ENCODE data around the gene TENM4.
A peak's percentile ranks its signal among the peaks of the same experiment; 100 is the strongest.

Gene TENM4

GRCh38 chr11:79055856-79056631 is 384.8 kb downstream of the TENM4 start:
- Histone ChIP-seq H3K27ac (no peak overlapping the region), H3K4me3 (no peak overlapping the region)

- no peak overlapping the region for H3K27ac ChIP-seq
- no peak overlapping the region for H3K4me3 ChIP-seq
Observed at GRCh38 chr11:79054636-79055035, 386.2 kb downstream of the TENM4 start.

GRCh38 chr11:79052544-79052943 is 388.3 kb downstream of the TENM4 start:
- H3K4me3 ChIP-seq = no peak overlapping the region
- H3K27ac ChIP-seq = no peak overlapping the region

GRCh38 chr11:79050786-79051185 is 390.0 kb downstream of the TENM4 start:
- H3K4me3 ChIP-seq = no peak overlapping the region
- H3K27ac ChIP-seq = no peak overlapping the region

- Histone ChIP-seq H3K27ac (no peak overlapping the region), H3K4me3 (no peak overlapping the region)
Observed at GRCh38 chr11:79049741-79050179, 391.1 kb downstream of the TENM4 start.

- no peak overlapping the region for H3K4me3 ChIP-seq
Observed at GRCh38 chr11:79047980-79048379, 392.9 kb downstream of the TENM4 start.

GRCh38 chr11:79047321-79047720 is 393.5 kb downstream of the TENM4 start:
- Histone ChIP-seq H3K27ac (no peak overlapping the region), H3K4me3 (no peak overlapping the region)

More at GRCh38 chr11:79047980-79048379, 392.9 kb downstream of the TENM4 start:
- H3K27ac ChIP-seq = no peak overlapping the region

- Histone ChIP-seq H3K27ac (no peak overlapping the region), H3K4me3 (no peak overlapping the region)
Observed at GRCh38 chr11:79046366-79046765, 394.5 kb downstream of the TENM4 start.

- H3K4me3 ChIP-seq = no peak overlapping the region
- no peak overlapping the region for H3K27ac ChIP-seq
Observed at GRCh38 chr11:79045800-79046304, 395.0 kb downstream of the TENM4 start.

GRCh38 chr11:79045018-79045799 is 395.6 kb downstream of the TENM4 start:
- Histone ChIP-seq H3K4me3 (no peak overlapping the region), H3K27ac (no peak overlapping the region)

GRCh38 chr11:79044201-79044600 is 396.6 kb downstream of the TENM4 start:
- Histone ChIP-seq H3K27ac (no peak overlapping the region), H3K4me3 (no peak overlapping the region)

GRCh38 chr11:79043726-79044125 is 397.1 kb downstream of the TENM4 start:
- Histone ChIP-seq H3K4me3 (no peak overlapping the region), H3K27ac (peak overlapping the region in 1 of 21 experiments; percentile 24)

GRCh38 chr11:79042824-79043223 is 398.0 kb downstream of the TENM4 start:
- Histone ChIP-seq H3K27ac (no peak overlapping the region), H3K4me3 (no peak overlapping the region)

GRCh38 chr11:79040348-79040747 is 400.5 kb downstream of the TENM4 start:
- no peak overlapping the region for H3K27ac ChIP-seq
- no peak overlapping the region for H3K4me3 ChIP-seq

GRCh38 chr11:79039122-79039521 is 401.7 kb downstream of the TENM4 start:
- no peak overlapping the region for H3K27ac ChIP-seq

GRCh38 chr11:79035881-79036280 is 404.9 kb downstream of the TENM4 start:
- Histone ChIP-seq H3K27ac (no peak overlapping the region), H3K4me3 (no peak overlapping the region)

More at GRCh38 chr11:79039122-79039521, 401.7 kb downstream of the TENM4 start:
- H3K4me3 ChIP-seq = no peak overlapping the region

GRCh38 chr11:79033833-79034232 is 407.0 kb downstream of the TENM4 start:
- no peak overlapping the region for H3K4me3 ChIP-seq

GRCh38 chr11:79030448-79030847 is 410.4 kb downstream of the TENM4 start:
- Histone ChIP-seq H3K27ac (no peak overlapping the region), H3K4me3 (no peak overlapping the region)

More at GRCh38 chr11:79033833-79034232, 407.0 kb downstream of the TENM4 start:
- no peak overlapping the region for H3K27ac ChIP-seq

- H3K4me3 ChIP-seq = no peak overlapping the region
- H3K27ac ChIP-seq = no peak overlapping the region
Observed at GRCh38 chr11:79028225-79028624, 412.6 kb downstream of the TENM4 start.

GRCh38 chr11:79026803-79027445 is 413.9 kb downstream of the TENM4 start:
- Histone ChIP-seq H3K4me3 (no peak overlapping the region), H3K27ac (no peak overlapping the region)

Data from skin epidermis (tissue), 12 donors.